GM23338 (cell line): ENCODE results near the gene TNNC1. TPM values are rescaled to one million over a fixed set of nuclear protein-coding genes. Genes with fewer than 3 reads are reported as not detected.

Source experiments
- ATAC-seq: fragments of 200-7000 bp; cut with Tn5 transposase; 3 replicates; pipeline ENCODE4 v1.9.1; 2020
- DNase-seq: peaks from one replicate; pipeline ENCODE4 v3.0.0-alpha.2; 2015; ENCODE audit warnings: low spot score
- H2AFZ ChIP-seq: fragments of 200-600 bp; sonication (generic); 2 replicates; pipeline ENCODE4 v1.8.0; 2016; ENCODE audit warnings: antibody characterized with exemption, mild to moderate bottlenecking, moderate library complexity
- H3F3A ChIP-seq: fragments of 200-600 bp; sonication (generic); replicated peaks from 2 replicates; pipeline ENCODE4 v1.8.0; 2017; ENCODE audit warnings: antibody characterized with exemption, mixed run types, low read depth
- H3K27ac ChIP-seq: fragments of 200-600 bp; sonication (generic); 2 replicates; pipeline ENCODE4 v1.6.1; 2016; ENCODE audit warnings: low read depth
- H3K27me3 ChIP-seq: fragments of 200-600 bp; sonication (generic); 2 replicates; pipeline ENCODE4 v1.8.0; 2016; ENCODE audit warnings: mild to moderate bottlenecking, mixed run types, moderate library complexity; ENCODE audit not compliant: insufficient read depth
- H3K36me3 ChIP-seq: fragments of 200-600 bp; sonication (generic); 2 replicates; pipeline ENCODE4 v1.8.0; 2016; ENCODE audit warnings: mild to moderate bottlenecking; ENCODE audit not compliant: insufficient read depth
- H3K4me1 ChIP-seq: fragments of 200-600 bp; sonication (generic); 2 replicates; pipeline ENCODE4 v1.8.0; 2016; ENCODE audit warnings: mild to moderate bottlenecking, moderate library complexity; ENCODE audit not compliant: insufficient read depth
- H3K4me2 ChIP-seq: fragments of 200-600 bp; sonication (generic); 2 replicates; pipeline ENCODE4 v1.7.1; 2017; ENCODE audit warnings: mixed run types
- H3K4me3 ChIP-seq: fragments of 200-600 bp; sonication (generic); 2 replicates; pipeline ENCODE4 v1.6.1; 2016; ENCODE audit warnings: mixed run types
- H3K79me2 ChIP-seq: fragments of 200-600 bp; sonication (generic); replicated peaks from 2 replicates; pipeline ENCODE4 v1.8.0; 2017; ENCODE audit warnings: mild to moderate bottlenecking; ENCODE audit not compliant: insufficient read depth
- H3K9me2 ChIP-seq: fragments of 200-600 bp; sonication (generic); 2 replicates; pipeline ENCODE4 v1.8.0; 2017; ENCODE audit not compliant: insufficient read depth
- H4K20me1 ChIP-seq: fragments of 200-600 bp; sonication (generic); replicated peaks from 2 replicates; pipeline ENCODE4 v1.8.0; 2017; ENCODE audit warnings: mild to moderate bottlenecking; ENCODE audit not compliant: insufficient read depth
- H3K27ac Mint-ChIP-seq: 2 replicates; pipeline ENCODE4 v1.8.0; 2020; ENCODE audit warnings: inconsistent platforms, mild to moderate bottlenecking, moderate library complexity, mixed read lengths
- H3K27me3 Mint-ChIP-seq: 3 replicates; pipeline ENCODE4 v1.8.0; 2022; ENCODE audit warnings: low read depth, mild to moderate bottlenecking, moderate library complexity, mixed read lengths, inconsistent platforms; ENCODE audit not compliant: insufficient read depth, poor library complexity
- H3K36me3 Mint-ChIP-seq: 3 replicates; pipeline ENCODE4 v1.8.0; 2021; ENCODE audit warnings: low read depth, mild to moderate bottlenecking, inconsistent platforms, moderate library complexity, mixed read lengths
- H3K4me1 Mint-ChIP-seq: 3 replicates; pipeline ENCODE4 v1.8.0; 2020; ENCODE audit warnings: mild to moderate bottlenecking, inconsistent platforms, mixed read lengths
- H3K4me3 Mint-ChIP-seq: 3 replicates; pipeline ENCODE4 v1.8.0; 2021; ENCODE audit warnings: moderate library complexity, mild to moderate bottlenecking, inconsistent platforms, mixed read lengths
- H3K9me3 Mint-ChIP-seq: 3 replicates; pipeline ENCODE4 v1.8.0; 2020; ENCODE audit warnings: moderate library complexity, mild to moderate bottlenecking, inconsistent platforms, mixed read lengths
- POLR2AphosphoS5 ChIP-seq: IDR thresholded peaks from 2 replicates; pipeline ENCODE4 v1.6.1; 2016; ENCODE audit warnings: antibody characterized with exemption, low read depth
- ZNF331 ChIP-seq: fragments of 250-450 bp; sonication (Bioruptor Pico); IDR thresholded peaks from 2 replicates; pipeline ENCODE4 v1.5.0; 2020; ENCODE audit warnings: low read depth, mild to moderate bottlenecking, moderate library complexity
- ZNF462 ChIP-seq: fragments of 250-450 bp; sonication (Bioruptor Pico); IDR thresholded peaks from 2 replicates; pipeline ENCODE4 v1.5.0; 2020; ENCODE audit warnings: mild to moderate bottlenecking, moderate library complexity
- polyA plus RNA-seq: library from polyadenylated mRNA; unstranded; fragments of >200 nt; fragmentation: Nextera tagmentation; extraction: Ambion mirVana; gene quantifications from 2 replicates; pipeline ENCODE4 v1.2.1, GENCODE V29; 2016
- total RNA-seq: library from RNA; depleted of rRNA; stranded (reverse); fragments of >200 nt; shearing (Covaris generic); gene quantifications from 2 replicates; pipeline ENCODE4 v1.2.3, GENCODE V29; 2014
- TF ChIP-seq, protein P1 (sequence below): IDR thresholded peaks from 2 replicates; pipeline ENCODE4 v1.6.1; 2016; ENCODE audit warnings: antibody characterized with exemption

Gene TNNC1
- total and polyA plus RNA-seq, 2 experiments from 2014 or later, result 6.5 to 6.9 TPM

DNA sequence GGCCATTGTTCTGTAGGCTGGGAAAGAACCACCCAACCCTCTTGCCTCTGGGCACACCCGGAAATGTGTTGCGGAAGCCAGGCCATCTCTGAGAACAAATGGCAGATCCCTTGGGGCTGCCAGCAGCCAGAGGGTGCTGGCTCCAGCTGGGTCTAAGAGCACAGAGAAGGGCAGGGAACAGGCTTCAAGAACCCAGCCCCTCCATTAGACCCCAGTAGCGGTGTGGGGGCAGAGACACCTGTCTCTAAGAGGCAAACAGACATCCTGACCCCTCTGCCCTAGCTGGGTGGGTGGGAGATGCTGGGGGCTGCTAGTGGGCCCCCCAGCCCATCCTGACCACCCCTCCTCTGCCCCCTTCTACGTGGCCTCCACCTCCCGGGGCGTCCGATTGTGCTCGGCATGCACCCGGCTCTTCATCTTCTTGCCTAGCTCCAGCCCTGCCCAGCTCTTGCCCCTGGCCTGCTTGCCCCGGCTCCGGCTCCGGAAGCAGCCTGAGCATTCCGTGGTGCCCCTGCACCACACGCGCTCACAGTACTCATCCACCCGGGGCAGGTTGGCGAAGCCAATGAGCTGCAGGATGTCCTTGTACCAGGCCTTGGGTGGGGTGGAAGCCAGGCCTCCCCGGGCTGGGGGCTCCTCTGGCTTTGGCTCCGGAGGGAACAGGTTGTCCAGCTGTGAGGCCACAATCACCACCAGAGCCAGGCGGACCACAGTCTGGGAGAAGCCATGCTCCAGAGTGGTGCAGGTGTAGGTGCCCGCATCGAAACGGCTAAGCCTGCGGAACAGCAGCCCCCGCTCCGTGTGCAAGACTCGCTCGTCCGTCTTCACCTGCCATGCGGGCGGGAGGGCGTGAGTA, 18.4 kb downstream of the TNNC1 start (continued):
- TF ChIP-seq ZNF462 (CRISPR knock-in tag) (no peak), ZNF331 (no peak)
- TF ChIP-seq, protein P1, sequence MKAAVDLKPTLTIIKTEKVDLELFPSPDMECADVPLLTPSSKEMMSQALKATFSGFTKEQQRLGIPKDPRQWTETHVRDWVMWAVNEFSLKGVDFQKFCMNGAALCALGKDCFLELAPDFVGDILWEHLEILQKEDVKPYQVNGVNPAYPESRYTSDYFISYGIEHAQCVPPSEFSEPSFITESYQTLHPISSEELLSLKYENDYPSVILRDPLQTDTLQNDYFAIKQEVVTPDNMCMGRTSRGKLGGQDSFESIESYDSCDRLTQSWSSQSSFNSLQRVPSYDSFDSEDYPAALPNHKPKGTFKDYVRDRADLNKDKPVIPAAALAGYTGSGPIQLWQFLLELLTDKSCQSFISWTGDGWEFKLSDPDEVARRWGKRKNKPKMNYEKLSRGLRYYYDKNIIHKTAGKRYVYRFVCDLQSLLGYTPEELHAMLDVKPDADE, result no peak

DNA sequence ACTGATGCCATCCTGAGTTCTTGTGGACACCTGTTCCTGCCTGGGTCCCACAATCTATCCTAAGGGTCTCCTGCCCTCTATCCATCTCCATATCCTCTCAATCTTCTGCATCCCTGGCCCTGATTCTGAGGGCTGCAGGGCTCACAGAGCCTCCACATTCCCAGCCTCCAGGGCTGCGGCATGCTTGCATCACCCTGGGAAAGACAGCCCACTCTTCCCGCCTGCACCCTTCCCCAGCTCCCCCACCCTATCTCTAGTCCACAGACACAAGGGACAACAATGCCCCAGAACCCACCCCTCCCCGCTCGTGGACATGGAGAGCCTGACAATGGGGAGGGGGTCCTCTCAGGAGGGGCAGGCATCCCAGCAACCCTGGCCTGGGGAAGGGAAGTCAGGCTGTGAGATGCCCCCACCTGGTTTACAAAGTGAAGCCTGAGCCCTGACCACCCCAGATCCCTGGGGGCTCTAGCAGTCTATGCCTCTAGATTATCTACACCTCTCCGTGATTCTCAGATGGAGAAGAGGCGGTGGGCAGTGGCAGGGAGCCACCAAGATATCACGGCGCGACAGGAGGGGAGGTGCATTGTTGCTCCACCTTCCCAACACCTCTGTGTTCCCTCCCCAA, 19.2 kb downstream of the TNNC1 start:
- TF ChIP-seq POLR2AphosphoS5, result no peak
- peaks cover 11% of the 10 kb centered on the region for H3K4me1 Mint-ChIP-seq
- Histone ChIP-seq H2AFZ (no peak overlapping the region), H3K79me2 (no peaks in the 10 kb centered on the region), H3K27me3 (no peaks in the 10 kb centered on the region), H3K36me3 (no peaks in the 10 kb centered on the region), H3K9me2 (no peaks in the 10 kb centered on the region), H3K4me1 (no peaks in the 10 kb centered on the region), H4K20me1 (no peaks in the 10 kb centered on the region), H3K4me2 (no peak overlapping the region), H3K4me3 (no peak overlapping the region), H3K27ac (no peak overlapping the region), H3F3A (no peaks in the 10 kb centered on the region)
- H3K27me3 Mint-ChIP-seq, result peaks cover 7% of the 10 kb centered on the region
- no peaks in the 10 kb centered on the region for H3K9me3 Mint-ChIP-seq
- H3K36me3 Mint-ChIP-seq, result no peaks in the 10 kb centered on the region; the same call in 2 of the 3 replicates
- DNase-seq (no peak), ATAC-seq (no peak)
- no peak overlapping the region for H3K4me3 Mint-ChIP-seq
- no peak overlapping the region for H3K27ac Mint-ChIP-seq
